Urothelium cell line (cell line): Measurements from ENCODE around the gene STXBP1.
"Not testable (repeated sequence)": the region's sequence is repeated elsewhere in the genome, so short reads cannot be mapped to it uniquely, and the experiment has no call there.

ENCODE experiments used
- DNase-seq: peaks from one replicate; pipeline ENCODE4 v3.0.0; 2011; ENCODE audit warnings: low spot score, mixed read lengths
- FAIRE-seq: peaks from 2 replicates; lab custom pipeline; 2011; peaks lifted over from hg19 to GRCh38; lab: Jason Lieb, UNC

STXBP1 gene

GRCh38 chr9:127613583-127613954, 1.5 kb downstream of the STXBP1 start:
- no peak for DNase-seq
- no peak for FAIRE-seq

GRCh38 chr9:127614961-127615360, 2.9 kb downstream of the STXBP1 start:
- DNase-seq (no peak), FAIRE-seq (no peak)

DNA sequence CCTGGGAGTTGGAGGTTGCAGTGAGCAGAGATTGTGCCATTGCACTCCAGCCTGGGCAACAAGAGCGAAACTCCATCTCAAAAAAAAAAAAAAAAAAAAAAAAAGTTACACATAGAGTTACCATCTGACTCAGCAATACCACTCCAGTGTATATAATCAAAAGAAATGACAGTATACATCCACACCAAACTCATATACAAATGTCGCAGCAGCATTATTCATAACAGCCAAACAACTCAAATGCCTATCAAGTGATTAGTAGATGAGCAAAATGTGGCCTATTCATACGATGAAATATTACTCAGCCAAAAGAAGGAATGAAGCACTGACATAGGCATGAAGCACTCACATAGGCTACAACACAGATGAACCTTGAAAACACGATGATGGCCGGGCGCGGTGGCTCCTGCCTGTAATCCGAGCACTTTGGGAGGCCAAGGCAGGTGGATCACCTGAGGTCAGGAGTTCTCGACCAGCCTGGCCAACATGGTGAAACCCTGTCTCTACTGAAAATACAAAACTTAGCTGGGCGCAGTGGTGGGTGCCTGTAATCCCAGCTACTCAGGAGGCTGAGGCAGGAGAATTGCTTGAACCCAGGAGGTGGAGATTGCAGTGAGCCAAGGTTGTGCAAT, 9.4 kb downstream of the STXBP1 start:
- FAIRE-seq: not testable (repeated sequence)

DNA sequence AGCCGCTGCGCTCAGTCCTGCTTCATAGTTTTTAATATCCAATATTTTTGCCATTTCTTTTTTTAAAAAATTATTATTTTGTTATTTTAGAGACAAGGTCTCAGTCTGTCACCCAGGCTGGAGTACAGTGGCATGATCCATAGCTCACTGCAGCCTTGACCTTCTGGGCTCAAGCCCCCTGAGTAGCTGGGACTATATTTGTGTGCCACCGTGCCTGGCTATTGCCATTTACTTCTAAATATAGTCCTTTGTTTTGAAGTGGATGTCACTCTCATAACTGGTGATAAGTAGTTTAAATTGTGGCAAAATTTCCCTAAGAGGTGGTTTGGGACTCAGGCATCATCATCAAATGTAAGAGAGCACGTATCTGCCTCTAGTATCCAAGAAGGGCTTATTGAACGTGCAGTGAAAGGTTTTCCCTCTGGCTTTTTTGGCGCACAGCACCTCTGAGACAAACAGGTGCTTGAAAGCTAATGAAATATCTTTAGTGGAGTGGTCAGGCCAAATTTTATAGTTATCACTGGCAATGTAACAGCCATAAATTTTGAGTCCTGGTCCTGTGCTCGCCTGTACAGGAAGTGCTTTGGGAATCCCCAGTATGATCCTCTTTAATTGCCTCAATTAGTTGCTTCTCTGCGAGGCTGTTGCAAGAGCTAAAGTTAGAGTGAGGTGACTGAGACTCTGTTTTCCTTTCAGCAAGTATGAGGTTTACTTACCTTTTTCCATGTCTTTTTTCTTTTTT, 14.8 kb downstream of the STXBP1 start:
- FAIRE-seq: no peak
- no peak for DNase-seq

More for the DNA sequence above, 9.4 kb downstream of the STXBP1 start:
- not testable (repeated sequence) for DNase-seq

GRCh38 chr9:127627494-127627855, 15.4 kb downstream of the STXBP1 start:
- DNase-seq (no peak), FAIRE-seq (no peak)

DNA sequence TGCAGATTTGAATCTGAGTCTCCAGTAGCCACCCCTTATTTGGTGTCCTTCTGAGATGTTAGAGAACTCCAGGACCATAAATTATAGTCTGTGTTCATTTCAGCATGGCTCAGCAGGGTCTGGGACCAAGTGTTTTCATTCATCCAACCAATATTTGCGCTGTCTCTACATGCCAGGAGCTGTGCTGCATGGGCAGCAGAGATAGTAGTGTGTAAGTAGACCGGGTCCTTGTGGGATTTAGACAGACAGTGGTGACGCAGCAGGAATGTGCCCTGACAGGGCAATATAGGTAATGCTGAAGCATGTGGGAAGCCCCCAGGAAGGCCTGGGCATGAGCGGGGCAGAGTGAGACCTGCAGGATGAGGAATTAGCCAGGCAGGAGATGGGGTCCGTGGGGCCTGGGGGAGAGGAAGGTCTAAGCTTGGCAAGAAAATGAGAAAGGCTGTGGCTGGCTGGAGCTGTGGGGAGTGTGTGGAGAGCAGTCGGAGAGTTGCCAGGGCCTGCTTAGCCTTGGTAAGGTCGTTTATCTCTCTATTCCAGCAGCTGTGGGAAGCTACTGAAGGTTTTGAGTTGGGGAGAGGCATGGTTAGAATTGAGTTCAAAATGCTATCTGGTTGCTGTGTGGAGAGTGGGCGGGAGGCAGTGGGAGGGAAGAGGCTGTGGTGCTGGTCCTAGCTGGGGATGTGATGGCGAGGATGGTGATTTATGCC, 16.8 kb downstream of the STXBP1 start:
- no peak for DNase-seq
- FAIRE-seq: no peak

DNA sequence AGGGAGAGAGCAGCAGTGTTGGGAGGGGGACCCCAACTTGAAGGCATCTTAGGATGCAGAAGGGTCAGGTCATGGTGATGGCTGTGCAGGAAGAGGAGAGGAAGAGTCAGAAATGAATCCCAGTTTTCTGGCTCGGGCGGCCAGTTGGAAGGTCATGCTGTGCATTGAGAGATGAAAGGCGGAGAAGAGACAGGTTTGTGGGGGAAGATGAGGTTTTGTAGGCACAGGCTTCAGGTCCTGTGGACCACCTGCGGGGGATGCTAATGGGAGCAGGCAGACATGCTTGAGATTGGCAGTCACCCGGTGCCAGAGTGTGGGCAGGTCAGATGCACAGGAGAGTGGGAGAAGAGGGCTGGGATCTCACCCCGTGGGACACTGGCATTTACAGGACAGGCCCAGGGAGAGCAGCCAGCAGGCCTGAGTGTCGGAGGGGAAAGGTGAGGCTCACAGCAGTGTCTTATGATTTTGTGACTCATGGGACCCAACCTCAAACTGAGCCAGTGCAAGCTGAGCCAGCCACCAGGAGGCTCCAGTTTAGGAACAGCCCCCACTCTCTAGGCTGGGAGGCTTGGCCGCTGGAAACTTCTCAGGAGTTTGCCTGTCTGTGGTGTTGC, 17.5 kb downstream of the STXBP1 start:
- FAIRE-seq (no peak), DNase-seq (no peak)

GRCh38 chr9:127633216-127633862, 21.3 kb downstream of the STXBP1 start:
- FAIRE-seq: no peak
- DNase-seq: no peak

DNA sequence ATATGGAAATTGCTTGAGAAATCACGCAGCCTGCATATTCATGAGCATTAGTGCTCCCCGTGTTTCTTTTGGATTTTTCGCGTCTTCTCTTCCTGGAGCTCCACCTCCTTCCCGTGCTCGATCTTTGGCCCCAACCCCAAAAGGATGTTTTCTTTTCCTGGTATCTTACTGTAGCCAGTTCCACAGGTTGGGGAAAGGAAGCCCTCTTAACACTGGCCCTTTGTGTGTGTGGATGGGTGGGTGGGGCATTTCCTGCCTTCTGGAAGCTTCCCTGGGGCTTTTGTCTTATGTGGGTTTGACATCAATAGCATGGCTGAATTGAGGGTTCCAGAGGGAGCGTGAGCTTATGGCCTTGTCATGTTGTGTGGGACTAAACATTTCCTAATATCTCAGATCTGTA, 21.9 kb downstream of the STXBP1 start:
- DNase-seq: no peak
- FAIRE-seq: no peak

- no peak for DNase-seq
Observed at GRCh38 chr9:127634698-127635097, 22.6 kb downstream of the STXBP1 start.

GRCh38 chr9:127635201-127635735, 23.2 kb downstream of the STXBP1 start:
- DNase-seq (no peak), FAIRE-seq (no peak)

More at GRCh38 chr9:127634698-127635097, 22.6 kb downstream of the STXBP1 start:
- no peak for FAIRE-seq

DNA sequence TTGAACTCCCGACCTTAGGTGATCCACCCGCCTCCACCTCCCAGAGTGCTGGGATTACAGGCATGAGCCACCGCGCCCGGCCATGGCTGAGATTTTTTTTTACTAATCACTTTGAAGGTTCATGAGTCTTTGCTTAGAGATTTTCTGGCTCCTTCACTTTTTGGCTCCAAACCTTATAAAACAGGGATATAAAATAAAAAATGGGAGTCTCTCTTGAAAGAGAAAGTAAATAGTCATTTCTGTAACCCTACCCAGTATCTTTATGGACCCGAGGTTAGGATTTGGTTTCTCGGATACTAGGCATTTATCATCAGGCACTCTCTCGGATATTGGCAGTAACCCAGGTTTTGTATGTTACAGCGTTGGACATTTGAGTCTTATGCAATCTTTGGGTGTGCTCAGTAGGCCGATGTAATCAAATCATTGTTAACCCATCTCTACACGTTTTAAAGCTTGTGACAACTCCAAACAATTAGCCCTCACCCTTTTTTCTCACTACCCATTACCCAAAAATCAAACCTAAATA, 25.3 kb downstream of the STXBP1 start:
- DNase-seq (no peak), FAIRE-seq (no peak)

DNA sequence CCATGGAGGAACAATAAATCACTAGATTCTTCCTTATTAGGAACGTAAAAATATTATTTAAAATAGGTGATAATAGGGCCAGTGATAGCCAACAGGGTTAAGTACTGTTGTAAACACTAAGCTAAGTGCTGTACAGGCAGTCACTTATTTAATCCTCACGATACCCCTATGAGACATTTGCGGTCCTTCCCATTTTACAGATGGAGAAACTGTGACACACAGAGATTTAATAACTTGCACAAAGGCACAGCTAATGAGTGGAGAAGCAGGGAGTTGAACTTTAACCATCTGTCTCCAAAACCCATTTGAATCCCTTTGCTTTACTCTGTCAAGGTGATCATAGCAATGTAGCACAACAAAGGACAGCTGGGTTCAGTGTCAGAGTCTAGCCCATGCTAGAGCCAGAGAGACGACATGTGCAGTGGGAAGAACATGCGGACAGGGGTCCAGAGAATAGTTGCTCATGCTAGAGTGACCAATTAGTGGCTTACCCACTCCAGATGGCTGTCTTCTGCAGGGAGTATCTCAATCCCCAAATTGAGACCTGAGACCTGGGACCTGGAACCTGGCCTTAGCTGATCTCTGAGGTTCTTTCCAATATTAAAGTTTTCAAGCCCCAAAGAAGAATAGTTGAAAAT, 28.9 kb downstream of the STXBP1 start:
- FAIRE-seq (no peak), DNase-seq (no peak)

DNA sequence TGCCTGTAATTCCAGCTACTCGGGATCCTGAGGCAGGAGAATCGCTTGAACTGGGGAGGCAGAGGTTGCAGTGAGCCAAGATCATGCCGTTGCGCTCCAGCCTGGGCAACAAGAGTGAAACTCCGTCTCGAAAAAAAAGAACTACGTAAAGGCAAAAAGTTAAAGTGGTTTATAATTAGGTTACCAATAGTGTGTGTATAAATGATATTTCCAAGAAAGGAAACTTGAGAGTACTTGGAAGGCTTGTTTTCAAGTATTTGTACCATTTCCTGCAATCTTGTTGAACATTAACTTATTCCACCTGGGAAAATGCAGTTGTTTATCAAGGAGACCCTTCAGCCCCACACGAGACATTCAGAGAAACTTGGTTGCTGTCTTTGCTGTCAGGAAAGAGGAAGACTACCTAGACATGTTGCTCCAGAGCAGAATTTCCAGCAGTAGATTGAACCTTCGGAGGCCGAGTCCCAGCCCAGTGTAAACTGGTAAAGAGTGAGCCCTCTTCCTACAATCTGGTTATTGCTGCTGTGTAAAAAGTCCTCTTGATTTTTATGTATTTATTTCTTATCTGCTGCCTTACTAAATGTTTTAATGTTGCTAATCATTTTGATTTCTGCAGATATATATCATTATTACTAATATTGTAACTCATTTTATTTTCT, 30.1 kb downstream of the STXBP1 start:
- no peak for FAIRE-seq
- no peak for DNase-seq

DNA sequence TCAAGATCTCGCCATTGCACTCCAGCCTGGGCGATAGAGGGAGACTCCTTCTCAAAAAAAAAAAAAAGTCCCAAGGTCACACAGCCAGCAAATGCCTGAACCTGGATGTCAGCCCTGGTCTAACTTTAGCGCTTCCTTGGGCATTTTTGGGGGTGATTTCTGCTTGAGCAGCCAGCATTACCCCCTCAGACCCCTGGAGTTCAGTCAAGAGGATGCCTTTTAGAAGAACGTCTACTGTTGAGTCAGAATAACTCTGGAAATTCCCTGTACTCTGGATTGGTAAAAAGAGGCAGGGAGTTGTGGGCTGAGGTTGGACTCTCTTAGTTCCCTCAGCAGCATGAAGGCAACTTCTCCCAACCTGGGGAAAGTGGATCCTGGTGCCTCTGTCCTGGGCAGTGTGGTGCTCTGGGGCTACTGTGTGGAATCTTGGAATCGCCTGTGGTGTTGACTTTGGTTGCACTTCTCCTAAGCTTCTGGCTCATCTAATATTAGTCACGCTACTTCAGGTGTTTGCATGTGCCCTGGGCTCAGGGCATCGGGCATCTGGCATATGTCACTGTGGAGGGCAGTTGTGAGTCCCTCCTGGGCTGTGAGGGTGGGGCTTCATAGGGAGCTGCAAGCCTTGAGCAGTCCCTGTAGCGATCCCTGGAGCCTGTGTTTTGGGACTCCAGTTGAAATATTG, 32.2 kb downstream of the STXBP1 start:
- no peak for FAIRE-seq

GRCh38 chr9:127644943-127645342, 32.9 kb downstream of the STXBP1 start:
- no peak for FAIRE-seq
- no peak for DNase-seq

More for the DNA sequence above, 32.2 kb downstream of the STXBP1 start:
- DNase-seq: no peak

GRCh38 chr9:127647451-127647850, 35.4 kb downstream of the STXBP1 start:
- FAIRE-seq (no peak), DNase-seq (no peak)

- no peak for DNase-seq
Observed at GRCh38 chr9:127650518-127650917, 38.4 kb downstream of the STXBP1 start.

More at GRCh38 chr9:127650518-127650917, 38.4 kb downstream of the STXBP1 start:
- FAIRE-seq: no peak
